Stimulated activated CD4-positive, alpha-beta T cell treated with anti-CD3 and anti-CD28 coated beads, Interleukin-4, amount 100 ng/mL, for 24 hours (primary cell): Measurements from ENCODE around the gene PROSER3.
"Not testable (repeated sequence)": the region's sequence is repeated elsewhere in the genome, so short reads cannot be mapped to it uniquely, and the experiment has no call there.

Experiments
- DNase-seq: peaks from one replicate; pipeline ENCODE4 v3.0.0-alpha.2; 2020

PROSER3 gene

DNA sequence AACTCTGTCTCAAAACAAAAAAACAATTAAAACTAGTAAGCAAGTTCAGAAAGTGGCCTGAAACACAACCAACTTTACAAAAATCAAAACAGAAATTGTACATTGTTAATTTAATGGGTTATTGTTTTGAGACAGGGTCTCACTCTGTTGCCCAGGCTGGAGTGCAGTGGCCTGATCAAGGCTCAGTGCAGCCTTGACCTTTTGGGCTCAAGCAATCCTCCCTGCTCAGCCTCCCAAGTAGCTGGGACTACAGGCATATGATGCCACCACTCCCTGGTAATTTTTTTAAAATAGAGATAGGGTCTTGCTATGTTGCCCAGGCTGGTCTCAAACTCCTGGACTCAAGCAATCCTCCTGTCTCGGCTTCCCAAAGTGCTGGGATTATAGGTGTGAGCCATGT, 37.6 kb downstream of the PROSER3 start:
- not testable (repeated sequence) for DNase-seq

DNA sequence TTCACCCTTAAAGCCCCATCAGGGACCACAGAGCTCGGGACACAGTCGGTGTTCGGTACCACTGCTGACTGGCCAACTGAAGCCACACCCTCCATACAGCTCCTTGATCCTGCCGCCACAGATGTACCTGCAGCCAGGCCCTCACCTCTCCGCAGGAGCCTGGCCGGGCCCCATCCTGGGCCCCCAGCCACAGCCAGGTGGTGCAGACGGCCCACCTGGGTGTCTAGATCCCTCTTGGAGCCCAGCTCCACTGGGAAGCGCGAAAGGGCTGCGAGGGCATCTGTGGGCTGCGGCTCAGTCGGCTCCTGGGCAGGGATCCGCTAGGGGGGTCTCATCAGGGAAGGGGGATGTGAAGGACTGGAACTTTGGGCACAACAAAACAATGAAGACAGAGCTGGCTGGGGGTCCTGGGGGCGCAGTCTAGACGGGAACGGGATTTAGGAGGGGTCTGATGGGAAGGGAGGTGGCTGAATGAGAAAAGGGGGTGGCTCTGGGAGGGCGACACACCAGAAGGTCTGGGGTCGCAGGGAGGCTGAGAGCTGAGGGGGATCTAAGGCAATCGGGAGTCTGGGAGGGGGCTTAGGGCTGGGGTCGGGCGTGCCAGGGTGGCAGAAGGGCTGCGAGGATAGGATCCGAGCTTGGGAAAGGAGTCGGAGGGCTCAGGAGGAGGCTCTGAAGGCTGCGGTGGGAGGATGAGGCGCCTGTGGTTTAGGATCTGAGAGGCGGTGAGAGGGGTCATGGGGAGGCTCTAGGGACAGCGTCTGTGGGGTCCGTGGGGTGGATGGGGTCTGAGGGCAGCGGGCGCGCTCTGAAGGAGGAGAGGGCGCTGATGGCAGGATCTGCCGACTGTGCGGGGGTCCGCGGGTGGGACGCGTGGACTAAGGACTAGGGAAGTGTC, 38.9 kb downstream of the PROSER3 start:
- DNase-seq: no peak

DNA sequence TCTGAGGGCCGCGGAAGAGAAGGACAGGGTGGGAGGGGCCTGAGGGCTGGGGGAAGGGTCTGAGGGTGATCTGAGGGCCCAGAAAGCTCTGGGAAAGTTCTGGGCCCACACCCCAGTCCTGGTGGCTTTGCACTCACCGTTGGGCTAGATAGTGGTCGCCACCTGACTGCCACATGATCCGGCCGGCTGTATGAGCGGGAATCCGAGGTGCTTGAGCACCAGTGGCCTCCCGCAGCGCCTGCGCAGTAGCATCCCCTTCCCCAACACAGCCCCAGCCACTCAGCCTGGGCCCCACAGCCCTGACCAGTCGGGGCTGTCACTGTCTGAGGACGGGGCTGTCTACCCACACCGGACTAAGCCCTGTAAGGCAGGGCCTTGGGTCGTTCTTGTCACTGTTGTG, 39.7 kb downstream of the PROSER3 start:
- no peak for DNase-seq

DNA sequence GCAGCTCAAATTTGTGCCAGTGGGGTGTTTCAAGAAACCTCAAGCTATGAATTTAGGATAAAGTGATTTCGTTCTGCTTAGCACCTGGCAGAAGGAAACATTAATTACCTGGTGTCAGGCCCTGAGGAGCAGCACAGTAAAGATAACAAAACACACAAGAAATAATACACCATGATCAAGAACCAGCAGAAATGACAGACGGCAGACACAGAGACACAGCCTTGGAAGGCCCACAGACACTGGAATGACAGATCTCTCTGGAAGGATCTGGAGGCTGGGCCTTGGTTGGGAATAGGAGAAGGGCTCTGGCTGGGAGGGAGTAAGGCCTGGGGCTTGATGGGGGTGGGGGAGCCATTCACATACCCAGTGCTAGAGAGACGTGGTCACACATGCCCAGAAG, 43.9 kb downstream of the PROSER3 start:
- DNase-seq: no peak

DNA sequence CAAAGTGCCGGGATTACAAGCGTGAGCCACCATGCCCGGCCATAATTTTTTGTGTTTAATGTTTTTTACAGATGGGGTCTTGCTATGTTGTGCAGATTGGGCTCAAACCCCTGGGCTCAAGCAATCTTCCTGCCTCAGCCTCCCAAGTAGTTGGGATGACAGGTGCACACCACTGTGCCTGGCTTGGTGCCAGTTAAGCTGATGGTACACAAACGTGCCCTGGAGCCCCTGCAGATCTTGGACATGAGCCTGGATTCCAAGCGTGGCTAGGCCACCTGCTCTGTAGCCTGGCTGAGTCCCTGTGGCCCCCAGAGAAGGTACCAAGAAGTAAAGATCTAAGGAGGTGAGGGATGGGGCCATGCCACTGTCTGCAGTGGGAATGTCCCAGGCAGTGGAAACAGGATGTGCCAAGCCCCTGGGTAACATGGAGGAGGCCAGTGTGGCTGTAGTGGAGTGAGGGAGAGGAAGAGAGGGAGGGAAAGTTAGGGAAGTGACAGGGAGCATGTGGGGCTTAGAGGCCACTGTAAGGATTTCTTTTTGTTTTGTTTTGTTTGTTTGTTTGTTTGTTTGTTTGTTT, 47.6 kb downstream of the PROSER3 start:
- DNase-seq: no peak

DNA sequence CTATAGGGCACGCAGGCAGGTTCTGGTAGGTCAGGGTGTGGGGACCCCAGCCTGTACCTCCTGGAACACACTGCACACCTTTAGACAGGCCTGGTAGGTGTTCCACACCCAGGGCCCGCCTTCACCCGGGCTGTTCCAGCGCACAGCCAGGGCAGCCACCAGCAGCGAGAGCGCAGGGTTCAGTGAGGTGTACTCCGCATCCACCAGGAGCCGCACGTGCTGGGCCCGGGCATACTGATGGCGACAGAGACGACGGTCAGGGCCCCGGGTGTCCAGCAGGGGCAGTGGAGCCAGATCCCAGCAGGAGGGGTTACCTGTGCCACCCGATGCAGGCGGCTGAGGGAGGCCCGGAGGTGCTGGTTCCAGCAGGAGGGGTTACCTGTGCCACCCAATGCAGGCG, 48.6 kb downstream of the PROSER3 start:
- DNase-seq: no peak

DNA sequence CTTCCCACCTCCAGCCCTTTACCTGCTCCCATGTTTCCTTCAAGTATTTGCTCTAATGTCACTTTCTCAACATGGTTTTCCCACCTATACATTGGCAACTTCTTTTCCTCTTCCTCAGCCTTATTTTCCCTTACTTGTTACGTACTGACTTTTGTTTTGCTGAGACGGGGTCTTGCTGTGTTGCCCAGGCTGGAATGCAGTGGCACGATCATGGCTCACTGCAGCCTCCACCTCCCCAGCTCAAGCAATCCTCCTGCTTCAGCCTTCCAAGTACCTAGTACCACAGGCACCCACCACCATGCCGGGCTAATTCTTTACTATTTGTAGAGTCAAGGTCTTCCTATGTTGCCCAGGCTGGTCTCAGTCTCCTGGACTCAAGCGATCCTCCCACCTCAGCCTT, 49.7 kb downstream of the PROSER3 start:
- DNase-seq: no peak

DNA sequence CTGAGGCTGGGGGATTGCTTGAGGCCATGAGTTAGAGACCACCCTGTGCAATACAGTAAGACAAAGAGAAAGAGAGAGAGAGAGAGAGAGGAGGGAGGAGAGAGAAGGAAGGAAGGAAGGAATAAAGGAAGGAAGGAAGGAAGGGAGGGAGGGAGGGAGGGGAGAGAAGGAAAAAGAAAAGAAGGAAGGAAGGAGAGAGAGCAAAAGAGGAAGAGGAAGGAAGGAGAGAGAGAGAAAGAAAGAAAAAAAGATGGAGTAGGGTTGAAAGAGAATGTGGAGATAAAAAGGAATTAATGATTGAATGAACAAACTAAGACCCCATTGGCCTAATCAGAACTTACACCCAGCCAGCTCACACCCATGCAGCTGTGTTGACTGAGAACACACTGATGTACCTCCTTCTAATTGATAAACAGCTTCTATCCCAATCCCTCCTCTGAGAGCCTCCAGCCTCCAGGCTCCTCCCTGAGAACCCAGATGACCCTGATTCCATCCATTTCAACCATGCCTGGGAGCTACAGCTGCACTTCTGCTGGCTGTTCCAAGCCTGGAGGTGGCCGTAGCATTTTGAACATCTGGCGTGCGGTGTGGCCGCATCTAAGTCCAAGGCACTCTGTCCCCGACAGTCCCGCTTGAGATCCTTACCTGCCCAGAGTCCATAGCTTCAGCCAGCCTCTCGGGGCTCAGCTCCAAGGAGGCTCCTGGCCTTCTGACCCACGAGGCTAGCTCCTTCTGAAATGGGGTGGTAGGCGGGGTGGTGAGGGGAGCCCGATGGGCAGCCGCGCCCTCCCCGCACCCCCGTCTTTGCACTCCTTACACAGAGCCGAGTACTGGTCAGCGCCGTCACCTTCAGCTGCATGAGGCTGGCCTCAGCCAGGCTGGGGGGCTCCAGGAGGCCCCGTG, 53.6 kb downstream of the PROSER3 start:
- no peak for DNase-seq

DNA sequence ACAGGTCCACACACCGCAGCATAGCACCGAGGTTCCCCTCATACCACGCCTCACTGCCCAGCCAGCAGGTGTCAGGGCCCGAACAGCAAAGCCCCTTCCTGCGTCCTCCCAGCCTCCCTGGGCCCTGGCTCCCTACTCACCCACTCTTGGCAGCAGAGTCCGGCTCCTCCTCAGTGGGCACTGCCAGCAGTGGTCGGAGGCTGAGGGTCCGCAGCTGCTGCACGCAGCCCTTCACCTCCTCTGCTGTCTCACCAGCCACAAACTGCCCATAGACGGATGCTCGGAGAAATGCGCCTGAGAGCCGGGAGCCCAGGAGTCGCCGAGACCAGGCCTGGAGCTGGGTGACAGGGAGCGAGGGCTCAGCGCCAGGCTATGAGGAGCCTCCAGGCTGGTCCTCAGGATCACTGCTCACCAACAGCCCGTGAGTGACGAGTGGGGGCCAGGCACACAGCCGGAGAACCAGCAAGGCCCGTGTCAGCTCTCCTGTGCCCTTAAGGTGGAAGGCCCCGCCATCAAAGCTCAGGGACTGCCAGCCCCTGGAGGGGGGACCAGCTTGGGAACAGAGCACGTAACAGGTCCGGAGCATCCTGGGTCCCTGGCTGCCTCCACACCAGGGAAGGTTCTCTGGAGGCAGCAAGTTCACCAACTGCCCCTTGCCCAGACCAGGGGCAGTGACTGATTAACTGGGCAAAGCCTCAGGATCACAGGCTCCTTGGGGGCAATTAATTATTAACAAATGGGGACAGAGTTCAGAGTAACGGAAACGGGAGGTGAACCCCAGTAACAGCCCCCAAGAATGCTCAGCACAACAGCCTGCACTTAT, 54.5 kb downstream of the PROSER3 start, which contains the start of gene PRODH2:
Gene PRODH2 (minus strand): TSS at position 626 of the 823 bp plus-strand sequence. CDS start 40 bp downstream, at position 586.
- no peak for DNase-seq

DNA sequence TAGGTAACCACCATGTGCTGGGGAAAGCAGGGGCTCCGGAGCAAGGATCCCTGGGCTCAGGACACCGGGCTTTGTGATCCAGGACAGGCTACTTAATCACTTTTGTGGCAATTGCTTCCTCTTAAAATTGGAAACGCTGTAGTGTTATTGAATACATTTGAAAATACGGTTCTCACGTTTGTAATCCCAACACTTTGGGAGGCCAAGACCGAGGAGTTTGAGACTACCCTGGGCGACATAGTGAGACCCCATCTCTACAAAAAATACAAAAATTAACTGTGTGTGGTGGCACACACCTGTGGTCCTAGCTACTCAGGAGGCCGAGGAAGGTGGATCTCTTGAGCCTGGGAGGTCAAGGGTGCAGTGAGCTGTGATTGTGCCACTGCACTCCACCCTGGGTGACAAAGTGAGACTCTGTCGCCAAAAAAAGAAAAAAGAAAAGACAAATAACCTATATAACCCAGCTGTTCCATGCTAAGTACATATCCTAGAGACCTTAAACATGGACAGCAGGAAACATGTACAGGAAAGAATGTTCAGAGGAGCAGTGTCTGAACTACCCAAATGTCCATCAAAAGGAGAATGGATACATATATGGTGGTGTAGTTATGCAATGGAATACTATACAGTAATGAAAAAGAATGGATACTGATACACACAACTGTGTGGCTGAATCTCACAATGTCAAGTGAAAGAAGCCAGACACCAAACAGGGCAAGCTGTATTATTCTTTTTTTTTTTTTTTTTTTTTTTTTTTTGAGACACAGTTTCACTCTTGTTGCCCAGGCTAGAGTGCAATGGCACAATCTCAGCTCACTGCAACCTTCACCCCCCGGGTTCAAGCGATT, 55.3 kb downstream of the PROSER3 start:
- DNase-seq: no peak

DNA sequence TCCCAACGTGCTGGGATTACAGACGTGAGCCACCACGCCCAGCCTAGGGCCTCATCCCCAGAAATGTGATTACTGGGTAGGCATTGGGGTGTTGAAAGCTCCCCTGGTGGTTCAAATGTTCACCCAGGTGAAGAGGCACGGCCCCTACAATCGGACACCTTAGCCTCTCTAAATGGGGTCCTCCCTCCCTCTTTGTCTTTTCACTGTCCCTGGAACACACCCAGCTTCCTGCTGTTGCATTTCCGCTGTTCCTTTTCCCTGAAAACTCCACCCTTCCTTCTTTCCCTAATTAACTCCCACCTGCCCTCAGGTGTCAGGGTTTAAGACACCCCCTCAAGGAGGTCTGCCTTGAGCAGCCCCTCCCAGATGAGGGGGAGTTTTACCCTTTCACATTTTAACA, 58.3 kb downstream of the PROSER3 start:
- no peak for DNase-seq

DNA sequence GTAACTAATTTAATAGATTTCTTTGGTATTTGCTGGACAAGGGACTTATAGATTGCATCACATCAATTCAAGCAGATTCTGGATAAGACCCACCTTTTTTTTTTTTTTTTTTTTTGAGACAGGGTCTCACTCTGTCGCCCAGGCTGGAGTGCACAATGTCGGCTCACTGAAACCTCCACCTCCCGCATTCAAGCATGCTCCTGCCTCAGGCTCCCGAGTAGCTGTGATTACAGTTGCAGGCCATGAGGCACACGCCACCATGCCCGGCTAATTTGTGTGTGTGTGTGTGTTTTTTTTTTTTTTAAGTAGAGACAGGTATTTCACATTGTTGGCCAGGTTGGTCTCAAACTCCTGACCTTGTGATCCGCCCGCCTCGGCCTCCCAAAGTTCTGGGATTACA, 58.9 kb downstream of the PROSER3 start:
- DNase-seq: no peak

DNA sequence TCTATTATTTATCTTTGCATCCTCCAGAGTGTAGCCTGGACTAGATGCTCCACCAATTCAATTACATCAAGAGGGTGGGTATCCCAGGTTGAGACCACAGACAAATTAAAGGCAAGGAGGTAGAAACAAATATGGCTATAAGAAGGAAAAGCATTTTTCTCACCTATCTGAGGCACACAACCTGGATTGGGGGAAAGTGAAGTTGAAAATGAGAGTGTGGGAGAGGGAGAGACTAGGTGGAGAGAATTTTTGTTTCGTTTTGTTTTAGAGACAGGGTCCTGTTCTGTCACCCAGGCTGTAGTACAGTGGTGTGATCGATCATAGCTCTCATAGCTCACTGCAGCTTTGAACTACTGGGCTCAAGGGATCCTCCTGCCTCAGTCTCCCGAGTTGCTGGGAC, 60.5 kb downstream of the PROSER3 start:
- DNase-seq: no peak
